SW480 (cell line): ENCODE measurements around the gene ZNF324.
"Not testable (repeated sequence)": the region's sequence is repeated elsewhere in the genome, so short reads cannot be mapped to it uniquely, and the experiment has no call there.

Source experiments
- DNase-seq: peaks from one replicate; pipeline ENCODE4 v3.0.0-alpha.2; 2016; ENCODE audit warnings: low spot score

Gene ZNF324

DNA sequence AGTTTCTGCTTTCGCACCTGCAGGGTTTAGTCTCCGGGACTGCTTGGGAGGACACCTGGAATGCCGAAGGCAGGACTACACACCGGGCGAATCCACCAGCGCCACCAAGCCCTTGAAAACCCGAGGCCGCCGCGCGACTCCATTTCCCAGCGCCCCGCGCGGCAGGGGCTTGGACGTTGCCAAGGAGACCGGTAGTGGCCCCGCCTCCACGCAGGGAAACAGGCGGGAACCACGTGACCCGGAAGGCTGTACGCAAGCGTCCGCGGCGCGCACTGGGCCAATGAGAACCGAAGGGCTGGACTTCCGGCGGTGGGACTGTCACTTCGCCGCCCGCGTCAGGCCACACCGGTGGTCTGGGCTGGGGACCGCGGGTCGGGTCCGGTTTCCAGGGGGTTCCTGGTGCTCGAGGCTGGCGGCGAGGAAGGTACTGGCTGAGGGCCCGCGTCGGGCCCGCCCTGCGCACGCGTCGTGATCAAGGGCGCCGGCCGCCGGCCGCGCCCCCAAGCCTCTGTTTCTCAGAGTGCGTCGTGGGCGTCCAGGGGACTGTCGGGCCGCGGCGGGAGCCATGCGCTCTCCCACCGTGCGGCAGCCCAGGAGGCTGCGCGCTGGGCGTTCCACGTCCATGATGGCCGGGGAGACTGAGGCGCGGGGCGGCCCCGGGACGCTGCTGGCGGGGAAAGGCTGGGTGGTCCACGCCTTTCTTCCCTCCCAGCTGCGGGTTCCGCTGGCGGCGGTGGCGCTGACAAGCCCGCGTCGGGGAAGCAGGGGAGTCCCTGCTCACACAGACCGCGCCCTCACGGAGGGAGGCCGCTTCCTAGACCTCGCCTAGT is at the start of gene ZNF324:
TSS of gene ZNF324 (plus strand) at position 321 of the 830 bp plus-strand sequence. CDS start 2,106 bp downstream, outside the sequence.
- peak; percentile 98 for DNase-seq

DNA sequence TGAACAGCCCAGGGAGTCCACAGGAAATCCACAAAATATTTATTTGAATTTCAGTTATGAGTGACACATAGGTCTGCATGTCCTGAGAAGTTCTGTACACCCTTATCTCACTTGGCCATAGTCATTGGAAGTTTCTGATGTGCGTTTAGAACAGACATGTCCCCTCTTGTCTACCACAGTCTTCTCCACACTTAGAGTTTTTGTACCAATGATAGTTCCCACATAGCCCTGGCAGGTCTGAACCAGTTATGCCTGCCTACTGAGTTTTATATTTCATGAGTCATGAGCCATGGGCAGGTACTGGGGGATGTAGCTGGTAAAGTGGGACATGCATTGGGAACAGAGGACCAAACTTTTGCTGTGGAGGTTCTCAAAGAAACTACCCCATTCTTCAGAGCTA is 38.3 kb upstream of the ZNF324 start:
- DNase-seq = no peak

DNA sequence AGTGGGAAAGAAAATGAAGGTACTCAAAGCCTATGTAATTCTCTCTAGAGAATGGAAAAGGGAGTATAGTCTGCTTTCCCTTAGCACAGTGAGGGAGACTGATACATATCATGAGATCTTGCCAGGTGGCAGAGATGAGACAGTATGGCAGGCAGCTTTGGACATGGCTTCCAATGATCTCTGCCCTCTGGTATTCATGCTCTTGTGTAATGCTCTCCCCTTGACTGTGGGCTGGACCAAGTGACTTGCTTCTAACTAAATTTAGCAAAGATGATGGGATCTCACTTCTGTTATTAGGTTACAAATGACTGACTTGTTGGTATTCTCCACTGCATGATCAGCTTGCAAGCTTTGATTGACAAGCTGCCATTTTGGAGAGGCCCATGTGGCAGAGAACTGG is 37.1 kb upstream of the ZNF324 start:
- DNase-seq = no peak

DNA sequence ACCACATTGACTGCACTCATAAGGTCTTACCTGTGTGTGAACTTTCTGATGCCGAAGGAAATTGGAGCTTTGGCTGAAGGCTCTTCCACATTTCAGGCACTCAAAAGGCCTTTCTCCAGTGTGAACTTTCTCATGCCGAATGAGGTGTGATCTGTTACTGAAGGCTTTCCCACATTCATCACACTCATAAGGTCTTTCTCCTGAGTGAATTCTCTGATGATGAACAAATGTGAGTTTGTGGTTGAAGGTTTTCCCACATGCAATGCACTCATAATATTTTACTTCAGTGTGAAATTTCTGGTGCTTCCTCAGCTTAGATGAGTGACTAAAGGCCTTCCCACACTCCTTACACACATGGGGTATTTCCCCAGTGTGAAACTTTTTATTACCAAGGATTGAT is 32.7 kb upstream of the ZNF324 start:
- no peak for DNase-seq

DNA sequence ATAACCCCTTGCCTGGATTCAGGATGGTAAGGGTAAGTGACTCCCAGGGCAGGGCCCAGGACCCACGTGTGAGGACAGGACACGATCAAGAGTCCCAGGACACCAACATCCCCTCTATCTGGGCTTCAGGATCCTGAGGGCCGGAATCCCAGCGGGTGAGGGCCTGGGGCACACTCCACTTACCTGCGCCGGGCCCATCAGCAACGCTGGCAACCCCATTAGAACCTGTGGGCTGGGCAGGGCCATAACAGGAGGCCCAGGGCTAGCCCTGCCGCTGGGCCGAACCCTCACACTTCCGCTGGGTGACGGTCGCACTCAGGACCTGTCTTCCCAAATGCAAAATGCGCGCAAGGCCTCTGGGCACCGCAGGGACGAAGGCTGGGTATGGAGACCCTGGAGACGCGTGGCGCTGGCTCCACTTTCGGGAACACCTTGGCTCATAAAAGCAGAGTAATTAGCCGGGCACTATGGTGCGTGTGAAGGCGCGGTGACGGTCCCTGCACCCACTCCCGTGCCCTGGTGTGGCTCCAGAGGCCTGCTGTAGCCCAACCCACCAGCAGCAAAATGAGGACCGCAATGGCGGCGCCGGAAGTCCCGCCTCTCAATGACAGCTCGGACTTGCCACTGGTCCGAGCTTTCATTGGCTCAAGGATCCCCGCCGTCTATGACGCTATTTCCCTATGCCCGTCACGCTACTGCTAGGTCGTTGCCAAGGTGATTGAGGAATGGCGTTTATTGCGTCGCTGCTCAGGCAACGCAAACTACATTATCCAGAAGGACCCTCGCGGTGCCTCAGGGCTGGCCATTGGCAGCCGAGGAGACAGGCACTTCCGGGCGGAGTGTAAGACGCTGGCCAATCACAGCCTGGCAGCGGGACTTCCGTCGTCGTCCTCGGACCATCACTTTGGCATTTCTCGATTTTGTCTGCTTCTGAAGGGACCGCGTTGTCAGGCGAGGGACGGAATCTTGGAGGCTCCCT is 27.0 kb upstream of the ZNF324 start, which contains the start of gene ZNF132:
TSS of gene ZNF132 (minus strand) at position 578 of the 979 bp plus-strand sequence. CDS start at position 246, 332 bp downstream.
- no peak for DNase-seq

DNA sequence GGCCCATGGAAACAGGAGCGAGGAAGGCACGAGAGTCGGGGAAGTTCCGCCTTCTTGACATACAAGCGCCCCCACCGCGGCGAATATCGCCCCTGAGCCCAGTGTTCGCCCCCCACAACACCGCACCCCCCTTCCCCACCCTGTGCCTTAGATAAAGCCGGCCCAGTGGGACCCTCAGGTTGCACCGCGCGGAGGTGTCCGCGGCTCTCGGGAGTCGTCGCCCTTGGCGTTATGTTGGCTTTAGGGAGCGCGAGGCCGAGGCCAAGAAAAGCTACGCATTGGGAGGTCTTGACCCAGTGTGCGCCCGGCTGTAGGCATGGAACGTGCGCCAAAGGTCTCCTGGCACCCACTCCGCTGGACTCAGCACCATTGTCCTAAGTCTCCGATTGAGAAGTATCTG is 26.3 kb upstream of the ZNF324 start:
- no peak for DNase-seq

DNA sequence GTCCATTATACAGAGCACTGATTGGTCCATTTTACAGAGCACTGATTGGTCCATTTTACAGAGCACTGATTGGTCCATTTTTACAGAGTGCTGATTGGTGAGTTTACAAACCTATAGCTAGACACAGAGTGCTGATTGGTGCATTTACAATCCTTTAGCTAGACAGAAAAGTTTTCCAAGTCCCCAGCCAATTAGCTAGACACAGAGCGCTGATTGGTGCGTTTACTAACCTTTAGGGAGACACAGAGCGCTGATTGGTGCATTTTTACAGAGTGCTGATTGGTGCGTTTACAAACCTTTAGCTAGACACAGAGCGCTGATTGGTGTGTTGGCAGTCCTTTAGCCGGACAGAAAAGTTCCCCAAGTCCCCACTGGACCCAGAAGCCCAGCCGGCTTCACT is 23.9 kb upstream of the ZNF324 start:
- DNase-seq = not testable (repeated sequence)

DNA sequence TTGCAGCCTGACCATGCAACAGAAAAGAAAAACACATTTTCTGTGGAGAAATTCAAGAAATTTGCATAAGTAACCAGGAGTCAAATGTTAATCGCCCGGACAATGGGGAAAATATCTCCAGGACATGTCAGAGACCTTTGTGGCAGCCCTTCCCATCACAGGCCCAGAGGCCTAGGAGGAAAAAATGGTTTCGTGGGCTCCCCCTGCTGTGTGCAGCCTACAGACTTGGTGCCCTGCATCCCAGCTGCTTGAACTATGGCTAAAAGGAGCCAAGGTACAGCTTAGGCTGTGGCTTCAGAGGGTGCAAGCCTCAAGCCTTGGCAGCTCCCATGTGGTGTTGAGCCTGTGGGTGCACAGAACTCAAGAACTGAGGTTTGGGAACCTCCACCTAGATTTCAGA is 18.0 kb upstream of the ZNF324 start:
- not testable (repeated sequence) for DNase-seq

DNA sequence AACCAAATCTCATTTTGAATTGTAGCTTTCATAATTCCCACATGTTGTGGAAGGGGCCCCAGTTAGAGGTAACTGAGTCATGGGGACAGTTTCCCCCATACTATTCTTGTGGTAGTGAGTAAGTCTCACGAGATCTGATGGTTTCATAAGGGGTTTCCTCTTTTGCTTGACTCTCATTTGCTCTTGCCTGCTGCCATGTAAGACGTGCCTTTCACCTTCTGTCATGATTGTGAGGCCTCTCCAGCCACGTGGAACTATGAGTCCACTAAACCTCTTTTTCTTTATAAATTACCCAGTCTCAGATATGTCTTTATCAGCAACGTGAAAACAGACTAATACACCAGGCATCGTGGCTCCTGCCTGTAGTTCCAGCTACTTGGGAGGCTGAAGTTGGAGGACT is 16.9 kb upstream of the ZNF324 start:
- DNase-seq = not testable (repeated sequence)

DNA sequence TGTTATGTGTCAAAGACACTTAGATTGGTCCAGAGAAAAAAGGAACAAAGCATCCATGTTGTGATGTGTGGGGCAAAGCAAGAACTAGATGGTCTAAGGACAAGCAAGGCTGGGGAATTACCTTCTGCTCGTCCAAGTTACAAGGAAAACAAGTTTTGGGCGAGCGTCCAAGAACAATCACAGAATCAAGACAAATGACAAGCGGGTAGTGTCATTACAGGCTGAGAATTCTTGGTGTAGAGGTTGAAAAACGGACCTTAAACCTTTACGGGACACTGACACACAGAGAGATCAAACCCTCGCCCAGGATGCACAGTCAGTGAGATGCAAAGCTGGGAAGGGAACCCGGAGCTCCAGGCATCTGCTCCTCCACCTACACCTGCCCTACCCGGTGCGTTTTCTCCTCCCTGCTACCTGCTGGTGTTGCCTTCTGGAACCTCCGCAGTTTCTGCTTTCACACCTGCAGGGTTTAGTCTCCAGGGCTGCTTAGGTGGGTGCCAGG is 16.0 kb upstream of the ZNF324 start:
- DNase-seq = no peak

DNA sequence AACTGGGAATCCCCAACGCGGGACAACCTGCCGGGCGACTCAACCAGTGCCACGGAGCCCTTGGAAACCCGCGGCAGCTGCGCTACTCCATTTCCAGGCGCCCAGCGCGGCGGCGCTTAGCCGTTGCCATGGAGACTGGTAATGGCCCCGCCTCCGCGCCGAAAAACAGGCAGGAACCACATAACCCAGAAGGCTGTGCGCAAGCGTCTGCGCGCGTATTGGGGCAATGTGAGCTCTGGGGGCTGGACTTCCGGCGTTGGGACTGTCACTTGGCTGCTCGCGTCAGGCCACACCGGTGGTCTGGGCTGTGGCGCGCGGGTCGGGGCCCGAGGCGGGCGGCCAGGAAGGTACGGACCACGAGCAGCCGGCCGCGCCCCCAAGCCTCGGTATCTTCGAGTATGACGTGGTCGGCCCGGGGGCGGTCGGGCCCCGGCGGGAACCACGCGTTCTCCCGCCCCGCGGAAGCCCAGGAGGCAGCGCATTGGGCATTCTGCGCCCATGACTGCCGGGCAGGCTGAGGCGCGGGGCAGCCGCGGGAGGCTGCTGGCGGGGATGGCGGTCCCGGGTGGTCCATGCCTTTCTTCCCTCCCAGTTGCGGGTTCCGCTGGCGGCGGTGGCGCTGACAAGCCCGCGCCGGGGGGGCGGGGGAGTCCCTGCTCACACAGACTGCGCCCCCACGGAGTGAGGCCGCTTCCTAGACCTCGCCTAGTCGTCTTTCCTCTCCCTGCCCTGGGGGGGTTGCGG is 15.3 kb upstream of the ZNF324 start, which contains the start of gene ZNF324B:
TSS of gene ZNF324B (plus strand) at position 265 of the 744 bp plus-strand sequence. CDS start 2,080 bp downstream, outside the sequence.
- DNase-seq = peak; percentile 97

DNA sequence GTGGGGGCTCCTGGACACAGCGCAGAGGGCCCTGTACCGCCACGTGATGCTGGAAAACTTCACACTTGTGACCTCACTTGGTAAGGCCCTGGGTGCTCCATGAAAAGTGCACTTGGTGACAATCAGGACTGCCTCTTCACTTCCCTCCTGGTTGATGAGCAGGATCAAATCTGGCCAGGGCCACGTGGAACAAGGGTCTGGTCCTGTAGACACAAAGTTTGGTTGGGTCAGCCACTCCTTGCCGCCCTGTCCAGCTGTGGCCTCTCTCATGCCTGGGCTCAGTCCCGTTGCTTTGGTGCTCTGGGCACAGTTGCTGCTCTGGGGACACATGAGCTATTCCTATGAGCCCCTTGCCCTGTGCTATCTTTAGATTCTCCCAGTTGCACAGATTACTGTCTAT is 13.1 kb upstream of the ZNF324 start:
- no peak for DNase-seq

DNA sequence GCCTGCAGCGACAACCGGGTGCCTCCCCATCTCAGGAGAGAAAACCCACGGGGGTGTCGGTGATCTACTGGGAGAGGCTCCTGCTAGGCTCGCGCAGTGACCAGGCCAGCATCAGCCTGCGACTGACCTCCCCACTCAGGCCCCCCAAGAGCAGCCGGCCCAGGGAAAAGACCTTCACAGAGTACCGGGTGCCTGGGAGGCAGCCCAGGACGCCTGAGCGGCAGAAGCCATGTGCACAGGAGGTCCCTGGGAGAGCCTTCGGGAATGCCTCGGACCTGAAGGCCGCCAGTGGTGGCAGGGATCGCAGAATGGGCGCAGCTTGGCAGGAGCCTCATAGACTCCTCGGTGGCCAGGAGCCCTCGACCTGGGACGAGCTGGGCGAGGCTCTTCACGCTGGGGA is 11.6 kb upstream of the ZNF324 start:
- no peak for DNase-seq

DNA sequence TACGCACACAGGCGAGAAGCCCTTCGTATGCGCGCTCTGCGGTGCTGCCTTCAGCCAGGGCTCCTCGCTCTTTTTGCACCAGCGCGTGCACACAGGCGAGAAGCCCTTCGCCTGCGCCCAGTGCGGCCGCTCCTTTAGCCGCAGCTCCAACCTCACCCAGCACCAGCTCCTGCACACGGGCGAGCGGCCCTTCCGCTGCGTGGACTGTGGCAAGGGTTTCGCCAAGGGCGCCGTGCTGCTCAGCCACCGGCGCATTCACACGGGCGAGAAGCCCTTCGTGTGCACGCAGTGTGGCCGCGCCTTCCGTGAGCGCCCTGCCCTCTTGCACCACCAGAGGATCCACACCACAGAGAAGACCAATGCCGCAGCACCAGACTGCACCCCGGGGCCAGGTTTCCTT is 10.8 kb upstream of the ZNF324 start:
- DNase-seq = no peak

DNA sequence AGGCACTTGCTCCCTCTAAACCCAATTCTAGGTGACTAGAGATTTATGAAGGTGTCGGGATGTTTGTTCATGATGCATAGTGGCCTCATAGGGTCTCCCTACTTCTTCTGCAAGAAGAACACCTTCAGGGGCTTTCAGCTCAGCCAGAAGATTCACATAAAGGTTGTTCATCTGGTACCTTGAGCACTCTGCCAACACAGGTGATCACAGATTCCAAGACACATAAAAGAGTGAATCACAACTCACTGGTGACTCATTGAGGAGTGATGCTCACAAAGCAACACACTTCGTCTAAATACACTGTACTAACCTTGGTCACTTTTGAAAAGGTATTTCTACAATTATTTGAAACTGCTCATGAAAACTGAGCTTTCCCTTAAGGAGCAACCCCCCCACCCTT is 6.8 kb upstream of the ZNF324 start:
- DNase-seq = no peak

DNA sequence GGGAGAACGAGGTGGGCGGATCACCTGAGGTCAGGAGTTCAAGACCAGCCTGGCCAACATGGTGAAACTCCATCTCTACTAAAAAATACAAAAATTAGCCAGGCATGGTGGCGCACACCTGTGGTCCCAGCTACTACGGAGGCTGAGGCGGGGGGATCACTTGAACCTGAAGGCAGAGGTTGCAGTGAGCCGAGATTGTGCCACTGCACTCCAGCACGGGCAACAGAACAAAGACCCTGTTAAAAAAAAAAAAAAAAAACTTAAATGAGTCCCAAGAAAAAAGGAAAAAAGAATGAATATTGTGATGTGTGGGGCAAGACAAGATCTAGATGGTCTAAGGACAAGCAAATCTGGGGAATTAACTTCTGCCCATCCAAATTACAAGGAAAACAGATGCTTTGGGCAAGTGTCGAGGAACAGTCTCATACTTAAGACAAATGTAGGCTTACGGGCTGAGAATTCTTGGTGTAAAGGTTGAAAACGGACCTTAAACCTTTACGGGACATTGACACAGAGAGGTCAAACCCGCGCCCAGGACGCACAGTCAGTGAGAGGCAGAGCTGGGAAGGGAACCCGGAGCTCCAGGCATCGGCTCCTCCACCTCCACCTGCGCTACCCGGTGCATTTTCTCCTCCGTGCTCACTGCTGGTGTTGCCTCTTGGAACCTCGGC is 656 bp upstream of the ZNF324 start:
- no peak for DNase-seq

DNA sequence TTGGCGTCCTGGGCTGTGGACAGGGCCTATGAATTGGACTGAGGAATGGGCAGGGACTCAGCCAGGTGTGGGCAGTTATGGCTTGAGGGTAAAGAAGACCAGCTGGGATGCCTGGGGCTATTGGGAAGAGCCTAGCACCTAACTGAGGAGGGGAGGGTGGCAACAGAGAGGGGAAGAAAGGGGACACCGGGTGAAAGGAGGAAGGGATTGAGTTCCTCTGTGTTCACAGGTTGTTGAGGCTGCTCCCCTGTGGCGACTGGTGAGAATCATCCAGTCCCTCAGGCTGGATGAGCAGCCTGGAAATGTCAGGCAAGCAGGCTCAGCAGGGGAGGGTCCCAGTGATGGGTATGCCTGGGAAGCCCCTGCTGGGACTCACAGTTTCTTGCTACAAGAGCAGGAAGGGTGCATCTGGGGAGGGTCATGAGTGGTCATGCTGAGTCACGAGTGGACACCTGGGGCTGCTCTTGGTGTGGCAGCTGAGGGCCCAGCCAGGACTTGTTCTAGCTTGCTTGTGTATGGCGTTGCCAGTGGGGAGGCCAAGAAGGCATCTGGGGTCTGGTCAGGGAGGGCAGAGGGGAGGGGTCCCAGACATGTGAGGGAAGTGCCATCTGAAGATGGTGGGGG is 1.4 kb downstream of the ZNF324 start:
- DNase-seq = no peak

DNA sequence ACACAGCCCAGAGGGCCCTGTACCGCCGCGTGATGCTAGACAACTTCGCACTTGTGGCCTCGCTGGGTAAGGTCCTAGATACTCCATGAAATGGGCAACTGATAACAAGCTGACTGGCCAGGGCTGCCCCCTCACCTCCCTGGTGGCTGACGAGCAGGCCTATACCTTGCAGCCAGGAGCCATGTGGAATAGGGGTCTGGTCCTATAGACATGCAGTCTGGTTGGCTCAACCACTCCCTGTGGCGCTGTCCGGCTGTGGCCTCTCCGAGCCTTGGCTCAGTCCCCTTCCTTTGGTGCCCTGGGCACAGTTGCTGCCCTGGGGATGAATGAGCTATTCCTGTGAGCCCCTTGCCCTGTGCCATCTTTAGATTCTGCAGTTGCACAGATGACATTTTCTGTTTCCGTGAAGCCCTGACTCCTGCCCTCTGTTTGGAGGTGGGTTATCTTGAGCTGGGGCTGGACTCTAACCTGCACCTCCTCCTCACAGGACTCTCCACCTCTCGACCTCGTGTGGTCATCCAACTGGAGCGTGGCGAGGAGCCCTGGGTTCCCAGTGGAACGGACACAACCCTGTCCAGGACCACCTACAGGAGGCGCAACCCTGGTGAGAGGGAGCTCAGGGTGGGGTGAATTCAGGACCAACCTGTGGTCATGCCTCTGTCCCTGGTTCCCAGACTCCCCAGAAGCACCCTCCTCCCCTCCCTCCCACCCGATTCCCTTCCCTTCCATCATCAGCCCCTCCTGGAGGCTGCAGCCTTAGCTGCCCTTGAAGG is 2.5 kb downstream of the ZNF324 start:
- no peak for DNase-seq

DNA sequence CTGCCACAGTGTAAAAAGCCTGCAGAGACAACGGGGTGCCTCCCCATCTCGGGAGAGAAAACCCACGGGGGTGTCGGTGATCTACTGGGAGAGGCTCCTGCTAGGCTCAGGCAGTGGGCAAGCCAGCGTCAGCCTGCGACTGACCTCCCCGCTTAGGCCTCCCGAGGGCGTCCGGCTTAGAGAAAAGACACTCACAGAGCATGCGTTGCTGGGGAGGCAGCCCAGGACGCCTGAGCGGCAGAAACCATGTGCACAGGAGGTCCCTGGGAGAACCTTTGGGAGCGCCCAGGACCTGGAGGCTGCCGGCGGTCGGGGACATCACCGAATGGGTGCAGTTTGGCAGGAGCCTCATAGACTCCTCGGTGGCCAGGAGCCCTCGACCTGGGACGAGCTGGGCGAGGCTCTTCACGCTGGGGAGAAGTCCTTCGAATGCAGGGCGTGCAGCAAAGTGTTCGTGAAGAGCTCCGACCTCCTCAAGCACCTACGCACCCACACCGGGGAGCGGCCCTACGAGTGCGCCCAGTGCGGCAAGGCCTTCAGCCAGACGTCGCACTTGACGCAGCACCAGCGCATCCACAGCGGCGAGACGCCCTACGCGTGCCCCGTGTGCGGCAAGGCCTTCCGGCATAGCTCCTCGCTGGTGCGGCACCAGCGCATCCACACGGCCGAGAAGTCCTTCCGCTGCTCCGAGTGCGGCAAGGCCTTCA is 4.1 kb downstream of the ZNF324 start:
- not testable (repeated sequence) for DNase-seq
